Measurements from ENCODE around the gene NOS1.

The NOS1 gene

GRCh38 chr12:117167769-117168168 lies 193.7 kb downstream of the NOS1 start:
- no peak for DNase-seq

- no peak for DNase-seq
Observed at GRCh38 chr12:117166107-117166506, 195.3 kb downstream of the NOS1 start.

DNA sequence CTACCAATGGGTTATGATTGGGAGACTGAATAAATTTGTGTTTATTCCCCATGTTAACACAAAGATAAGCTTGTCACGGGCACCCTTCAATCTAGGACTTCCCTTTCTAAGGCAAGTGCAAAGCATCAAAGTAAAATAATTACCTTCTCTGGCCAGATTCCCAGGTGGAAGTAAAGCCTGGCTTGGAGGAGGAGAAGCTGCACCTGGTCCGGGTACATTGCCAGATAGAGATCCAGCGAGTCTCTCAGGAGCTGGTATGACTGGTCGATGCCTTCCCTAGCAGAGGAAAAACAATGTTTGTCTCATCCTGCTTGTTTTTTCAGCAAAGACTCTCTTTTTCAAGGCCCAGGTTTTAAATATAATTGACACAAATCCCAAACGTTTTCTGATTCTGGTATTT lies 196.1 kb downstream of the NOS1 start:
- DNase-seq = no peak

DNA sequence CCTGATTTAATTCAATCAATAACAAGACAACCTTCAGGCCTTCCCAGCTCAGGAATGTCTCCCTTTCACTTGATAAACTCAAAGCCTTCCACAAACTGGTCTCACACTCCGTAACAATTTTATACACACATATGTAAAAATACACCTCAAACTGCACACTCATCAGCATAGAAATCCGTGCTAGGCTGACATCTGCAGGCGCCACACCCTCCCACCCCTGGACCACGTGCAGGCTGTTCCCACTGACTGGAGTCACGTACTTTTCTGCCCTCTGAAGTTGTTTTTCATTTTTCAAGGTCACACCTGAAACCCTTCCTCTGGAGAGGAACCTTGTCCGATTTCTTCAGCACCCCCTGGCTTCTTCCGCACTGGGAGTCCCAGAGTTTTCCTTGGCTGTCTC lies 198.8 kb downstream of the NOS1 start:
- DNase-seq = no peak

GRCh38 chr12:117162167-117162539 lies 199.3 kb downstream of the NOS1 start:
- DNase-seq = no peak

- DNase-seq = no peak
Observed at GRCh38 chr12:117161460-117162166, 199.8 kb downstream of the NOS1 start.

GRCh38 chr12:117159674-117160073 lies 201.8 kb downstream of the NOS1 start:
- DNase-seq = no peak

GRCh38 chr12:117158911-117159553 lies 202.4 kb downstream of the NOS1 start:
- DNase-seq = no peak
